ENCODE measurements around the gene TPRA1.

The TPRA1 gene

GRCh38 chr3:127604035-127604434, 13.5 kb upstream of the TPRA1 start:
- H3K9me3 ChIP-seq (ENCODE audit: low read length), result no peaks in the 10 kb centered on the region
- no peak overlapping the region for H3K4me3 ChIP-seq (ENCODE audit: low read depth in 1 of 2, low read length in 2 of 2)
- no peak overlapping the region for H3K27ac ChIP-seq (ENCODE audit: low read depth, low read length)
- H3K36me3 ChIP-seq (ENCODE audit: insufficient read depth, low read length), result peaks cover 17% of the 10 kb centered on the region
- H3K4me1 ChIP-seq (ENCODE audit: insufficient read depth, low read length), result peaks cover under 1% of the 10 kb centered on the region
- no peaks in the 10 kb centered on the region for H3K27me3 ChIP-seq (ENCODE audit: control insufficient read depth in 1 of 2, insufficient read depth in 2 of 2, low read length in 2 of 2)
- H3K9ac ChIP-seq (ENCODE audit: low read length), result no peak overlapping the region

- peaks cover 8% of the 10 kb centered on the region for H3K4me1 ChIP-seq (ENCODE audit: insufficient read depth, low read length)
- H3K27me3 ChIP-seq (ENCODE audit: control insufficient read depth in 1 of 2, insufficient read depth in 2 of 2, low read length in 2 of 2), result no peaks in the 10 kb centered on the region
- peaks cover 4% of the 10 kb centered on the region for H3K36me3 ChIP-seq (ENCODE audit: insufficient read depth, low read length)
- no peaks in the 10 kb centered on the region for H3K9me3 ChIP-seq (ENCODE audit: low read length)
- no peak overlapping the region for H3K9ac ChIP-seq (ENCODE audit: low read length)
- no peak overlapping the region for H3K27ac ChIP-seq (ENCODE audit: low read depth, low read length)
- H3K4me3 ChIP-seq (ENCODE audit: low read depth in 1 of 2, low read length in 2 of 2), result no peak overlapping the region
These were observed 10.4 kb upstream of the TPRA1 start for GRCh38 chr3:127600749-127601456.

GRCh38 chr3:127598841-127599570, 8.5 kb upstream of the TPRA1 start:
- no peaks in the 10 kb centered on the region for H3K9me3 ChIP-seq (ENCODE audit: low read length)
- peaks cover 8% of the 10 kb centered on the region for H3K4me1 ChIP-seq (ENCODE audit: insufficient read depth, low read length)
- peak overlapping the region in 1 of 2 donors; percentile 54 for H3K4me3 ChIP-seq (ENCODE audit: low read depth in 1 of 2, low read length in 2 of 2)
- H3K27ac ChIP-seq (ENCODE audit: low read depth, low read length), result no peak overlapping the region
- no peak overlapping the region for H3K9ac ChIP-seq (ENCODE audit: low read length)
- no peaks in the 10 kb centered on the region for H3K27me3 ChIP-seq (ENCODE audit: control insufficient read depth in 1 of 2, insufficient read depth in 2 of 2, low read length in 2 of 2)
- H3K36me3 ChIP-seq (ENCODE audit: insufficient read depth, low read length), result no peaks in the 10 kb centered on the region

GRCh38 chr3:127597020-127597771, 6.7 kb upstream of the TPRA1 start:
- peak overlapping the region in 1 of 2 donors; percentile 54 for H3K4me3 ChIP-seq (ENCODE audit: low read depth in 1 of 2, low read length in 2 of 2)

GRCh38 chr3:127595303-127595702, 4.8 kb upstream of the TPRA1 start:
- H3K27me3 ChIP-seq (ENCODE audit: control insufficient read depth in 1 of 2, insufficient read depth in 2 of 2, low read length in 2 of 2), result no peaks in the 10 kb centered on the region
- no peak overlapping the region for H3K4me3 ChIP-seq (ENCODE audit: low read depth in 1 of 2, low read length in 2 of 2)
- H3K36me3 ChIP-seq (ENCODE audit: insufficient read depth, low read length), result no peaks in the 10 kb centered on the region
- H3K9ac ChIP-seq (ENCODE audit: low read length), result no peak overlapping the region
- H3K4me1 ChIP-seq (ENCODE audit: insufficient read depth, low read length), result peaks cover 16% of the 10 kb centered on the region
- no peaks in the 10 kb centered on the region for H3K9me3 ChIP-seq (ENCODE audit: low read length)
- H3K27ac ChIP-seq (ENCODE audit: low read depth, low read length), result no peak overlapping the region

More at GRCh38 chr3:127597020-127597771, 6.7 kb upstream of the TPRA1 start:
- H3K9me3 ChIP-seq (ENCODE audit: low read length), result no peaks in the 10 kb centered on the region
- H3K36me3 ChIP-seq (ENCODE audit: insufficient read depth, low read length), result no peaks in the 10 kb centered on the region
- H3K4me1 ChIP-seq (ENCODE audit: insufficient read depth, low read length), result peaks cover 8% of the 10 kb centered on the region
- no peak overlapping the region for H3K9ac ChIP-seq (ENCODE audit: low read length)
- no peaks in the 10 kb centered on the region for H3K27me3 ChIP-seq (ENCODE audit: control insufficient read depth in 1 of 2, insufficient read depth in 2 of 2, low read length in 2 of 2)
- no peak overlapping the region for H3K27ac ChIP-seq (ENCODE audit: low read depth, low read length)

- Histone ChIP-seq H3K27me3 (ENCODE audit: control insufficient read depth in 1 of 2, insufficient read depth in 2 of 2, low read length in 2 of 2) (no peaks in the 10 kb centered on the region), H3K27ac (ENCODE audit: low read depth, low read length) (no peak overlapping the region), H3K4me1 (ENCODE audit: insufficient read depth, low read length) (peaks cover 17% of the 10 kb centered on the region), H3K9me3 (ENCODE audit: low read length) (no peaks in the 10 kb centered on the region), H3K9ac (ENCODE audit: low read length) (no peak overlapping the region), H3K36me3 (ENCODE audit: insufficient read depth, low read length) (no peaks in the 10 kb centered on the region), H3K4me3 (ENCODE audit: low read depth in 1 of 2, low read length in 2 of 2) (no peak overlapping the region)
These were observed 2.6 kb upstream of the TPRA1 start for GRCh38 chr3:127593178-127593577.

GRCh38 chr3:127590282-127590592, 296 bp downstream of the TPRA1 start:
- Histone ChIP-seq H3K9ac (ENCODE audit: low read length) (peak overlapping the region; percentile 63), H3K4me3 (ENCODE audit: low read depth in 1 of 2, low read length in 2 of 2) (peak overlapping the region; percentile 52 to 90), H3K27ac (ENCODE audit: low read depth, low read length) (peak overlapping the region; percentile 89), H3K27me3 (ENCODE audit: control insufficient read depth in 1 of 2, insufficient read depth in 2 of 2, low read length in 2 of 2) (no peaks in the 10 kb centered on the region), H3K4me1 (ENCODE audit: insufficient read depth, low read length) (peaks cover 23% of the 10 kb centered on the region), H3K36me3 (ENCODE audit: insufficient read depth, low read length) (no peaks in the 10 kb centered on the region), H3K9me3 (ENCODE audit: low read length) (no peaks in the 10 kb centered on the region)

- Histone ChIP-seq H3K9ac (ENCODE audit: low read length) (peak overlapping the region; percentile 63), H3K27ac (ENCODE audit: low read depth, low read length) (peak overlapping the region; percentile 89), H3K4me1 (ENCODE audit: insufficient read depth, low read length) (peaks cover 23% of the 10 kb centered on the region), H3K9me3 (ENCODE audit: low read length) (no peaks in the 10 kb centered on the region), H3K4me3 (ENCODE audit: low read depth in 1 of 2, low read length in 2 of 2) (peak overlapping the region; percentile 52 to 90), H3K27me3 (ENCODE audit: control insufficient read depth in 1 of 2, insufficient read depth in 2 of 2, low read length in 2 of 2) (no peaks in the 10 kb centered on the region), H3K36me3 (ENCODE audit: insufficient read depth, low read length) (no peaks in the 10 kb centered on the region)
These were observed 792 bp downstream of the TPRA1 start for GRCh38 chr3:127589600-127590281.

GRCh38 chr3:127588806-127589577, 1.5 kb downstream of the TPRA1 start:
- peak overlapping the region; percentile 89 for H3K27ac ChIP-seq (ENCODE audit: low read depth, low read length)
- no peaks in the 10 kb centered on the region for H3K27me3 ChIP-seq (ENCODE audit: control insufficient read depth in 1 of 2, insufficient read depth in 2 of 2, low read length in 2 of 2)
- peak overlapping the region; percentile 63 for H3K9ac ChIP-seq (ENCODE audit: low read length)
- no peaks in the 10 kb centered on the region for H3K9me3 ChIP-seq (ENCODE audit: low read length)
- H3K4me3 ChIP-seq (ENCODE audit: low read depth in 1 of 2, low read length in 2 of 2), result peak overlapping the region; percentile 52 to 90
- H3K36me3 ChIP-seq (ENCODE audit: insufficient read depth, low read length), result no peaks in the 10 kb centered on the region
- H3K4me1 ChIP-seq (ENCODE audit: insufficient read depth, low read length), result peaks cover 26% of the 10 kb centered on the region

- Histone ChIP-seq H3K9ac (ENCODE audit: low read length) (no peak overlapping the region), H3K27ac (ENCODE audit: low read depth, low read length) (no peak overlapping the region), H3K9me3 (ENCODE audit: low read length) (no peaks in the 10 kb centered on the region), H3K4me3 (ENCODE audit: low read depth in 1 of 2, low read length in 2 of 2) (no peak overlapping the region), H3K4me1 (ENCODE audit: insufficient read depth, low read length) (peaks cover 26% of the 10 kb centered on the region), H3K27me3 (ENCODE audit: control insufficient read depth in 1 of 2, insufficient read depth in 2 of 2, low read length in 2 of 2) (no peaks in the 10 kb centered on the region), H3K36me3 (ENCODE audit: insufficient read depth, low read length) (no peaks in the 10 kb centered on the region)
These were observed 2.7 kb downstream of the TPRA1 start for GRCh38 chr3:127587876-127588275.

Measured in muscle layer of colon (tissue), 2 donors.